NCI-H2227 (cell line): Measurements from ENCODE around the gene IQGAP2.
"Not testable (repeated sequence)": the region's sequence is repeated elsewhere in the genome, so short reads cannot be mapped to it uniquely, and the experiment has no call there.

ENCODE experiments used
- DNase-seq: peaks from one replicate; lab custom pipeline; 2025; ENCODE audit not compliant: unreplicated experiment; lab: John Stamatoyannopoulos, UW

Gene IQGAP2

GRCh38 chr5:76408104-76408654 is 5.1 kb downstream of the IQGAP2 start:
- DNase-seq, result no peak

- DNase-seq, result no peak
Observed at GRCh38 chr5:76412511-76412910, 9.4 kb downstream of the IQGAP2 start.

GRCh38 chr5:76413746-76414145 is 10.7 kb downstream of the IQGAP2 start:
- no peak for DNase-seq

GRCh38 chr5:76414788-76415187 is 11.7 kb downstream of the IQGAP2 start:
- no peak for DNase-seq

GRCh38 chr5:76415855-76416254 is 12.8 kb downstream of the IQGAP2 start:
- DNase-seq, result no peak

GRCh38 chr5:76419597-76420298 is 16.7 kb downstream of the IQGAP2 start:
- no peak for DNase-seq

GRCh38 chr5:76422227-76422626 is 19.1 kb downstream of the IQGAP2 start:
- no peak for DNase-seq

GRCh38 chr5:76422742-76423141 is 19.7 kb downstream of the IQGAP2 start:
- DNase-seq, result no peak

- DNase-seq, result no peak
Observed at GRCh38 chr5:76425146-76425545, 22.1 kb downstream of the IQGAP2 start.

GRCh38 chr5:76425928-76426804 is 23.1 kb downstream of the IQGAP2 start:
- DNase-seq, result no peak

GRCh38 chr5:76427206-76428140 is 24.4 kb downstream of the IQGAP2 start:
- no peak for DNase-seq

- not testable (repeated sequence) for DNase-seq
Observed at GRCh38 chr5:76428550-76428949, 25.5 kb downstream of the IQGAP2 start.

- DNase-seq, result no peak
Observed at GRCh38 chr5:76433261-76433660, 30.2 kb downstream of the IQGAP2 start.

- DNase-seq, result not testable (repeated sequence)
Observed at GRCh38 chr5:76437507-76437906, 34.4 kb downstream of the IQGAP2 start.

- no peak for DNase-seq
Observed at GRCh38 chr5:76438025-76438424, 34.9 kb downstream of the IQGAP2 start.

GRCh38 chr5:76439201-76439600 is 36.1 kb downstream of the IQGAP2 start:
- DNase-seq, result no peak

- DNase-seq, result no peak
Observed at GRCh38 chr5:76439929-76440328, 36.8 kb downstream of the IQGAP2 start.

- no peak for DNase-seq
Observed at GRCh38 chr5:76441101-76441500, 38.0 kb downstream of the IQGAP2 start.

- DNase-seq, result no peak
Observed at GRCh38 chr5:76441890-76442673, 39.0 kb downstream of the IQGAP2 start.
